Gastrocnemius medialis (tissue), 4 donors: ENCODE measurements around the gene HSPB8. TPM values are rescaled to one million over a fixed set of nuclear protein-coding genes. Genes with fewer than 3 reads are reported as not detected.
A peak's percentile ranks its signal among the peaks of the same experiment; 100 is the strongest.

ENCODE experiments used
- ATAC-seq, 2 donors: fragments of 150-250 bp; one replicate each; pipeline ENCODE4 v1.9.1; 2016
- DNase-seq, 2 donors: peaks; one replicate each; pipeline ENCODE4 v3.0.0-alpha.2; 2019
- H3K27ac ChIP-seq, 4 donors: fragments of 200-600 bp; sonication (generic); 1 replicate in 1 of 4; 2 replicates in 3 of 4; pipeline ENCODE4 v1.5.1; 2016 to 2018; ENCODE audit warnings: mild to moderate bottlenecking in 2 of 4, moderate library complexity in 1 of 4
- H3K27me3 ChIP-seq, 3 donors: fragments of 200-600 bp; sonication (generic) in 2 of 3; 1 replicate in 1 of 3; 2 replicates in 2 of 3; pipeline versions ENCODE4 v1.5.1 to v1.6.0; 2016 to 2019; ENCODE audit warnings: mild to moderate bottlenecking in 1 of 3, moderate library complexity in 1 of 3
- H3K36me3 ChIP-seq, 2 donors: fragments of 200-600 bp; sonication (generic) in 1 of 2; one replicate each; pipeline ENCODE4 v1.5.1; 2017 to 2018
- H3K4me1 ChIP-seq, 2 donors: fragments of 200-600 bp; sonication (generic) in 1 of 2; one replicate each; pipeline ENCODE4 v1.5.1; 2016 to 2017; ENCODE audit warnings: mild to moderate bottlenecking in 2 of 2
- H3K4me3 ChIP-seq, 4 donors: fragments of 200-600 bp; sonication (generic) in 3 of 4; 1 replicate in 1 of 4; 2 replicates in 3 of 4; pipeline ENCODE4 v1.5.1; 2016 to 2019; ENCODE audit warnings: mild to moderate bottlenecking in 2 of 4
- H3K9me3 ChIP-seq, 3 donors: fragments of 200-600 bp; sonication (generic) in 2 of 3; 1 replicate in 1 of 3; 2 replicates in 2 of 3; pipeline ENCODE4 v1.5.1; 2016 to 2019
- POLR2A ChIP-seq, 2 donors: fragments of 450-650 bp; IDR thresholded peaks; one replicate each; pipeline ENCODE4 v1.6.1; 2017; ENCODE audit warnings: antibody characterized with exemption in 2 of 2, mild to moderate bottlenecking in 2 of 2, moderate library complexity in 2 of 2
- in situ Hi-C, 4 donors: fragments of 200-750 bp; cut with MboI; loops; one replicate each; pipeline versions ENCODE4 v1.15.0 to v1.8.0; 2017; ENCODE audit warnings: low sequenced_read_pairs in 4 of 4
- intact Hi-C: fragments of 100-400 bp; cut with DNase I; formaldehyde crosslinking; loops from one replicate; pipeline ENCODE4 v1.15.1; 2023; ENCODE audit warnings: low total_unique reads
- total RNA-seq, 4 donors: library from RNA; depleted of rRNA; stranded (reverse); fragments of >200 nt; gene quantifications; one replicate each; pipeline versions ENCODE4 v1.1.0 to v1.2.3, GENCODE V29; 2016
- TF ChIP-seq, protein P1 (sequence below), 5 experiments: fragments of 450-650 bp in 3 of 5; fragments of 200-600 bp in 2 of 5; sonication (generic) in 2 of 5; IDR thresholded peaks in 4 of 5; conservative IDR thresholded peaks in 1 of 5; 1 replicate in 4 of 5; 2 replicates in 1 of 5; pipeline ENCODE4 v1.5.1; 2016 to 2019; ENCODE audit warnings: antibody characterized with exemption in 5 of 5, mild to moderate bottlenecking in 3 of 5, moderate library complexity in 3 of 5

Gene HSPB8
- total RNA-seq, 4 donors from 2014 or later = 552 to 742 (median 604) TPM

DNA sequence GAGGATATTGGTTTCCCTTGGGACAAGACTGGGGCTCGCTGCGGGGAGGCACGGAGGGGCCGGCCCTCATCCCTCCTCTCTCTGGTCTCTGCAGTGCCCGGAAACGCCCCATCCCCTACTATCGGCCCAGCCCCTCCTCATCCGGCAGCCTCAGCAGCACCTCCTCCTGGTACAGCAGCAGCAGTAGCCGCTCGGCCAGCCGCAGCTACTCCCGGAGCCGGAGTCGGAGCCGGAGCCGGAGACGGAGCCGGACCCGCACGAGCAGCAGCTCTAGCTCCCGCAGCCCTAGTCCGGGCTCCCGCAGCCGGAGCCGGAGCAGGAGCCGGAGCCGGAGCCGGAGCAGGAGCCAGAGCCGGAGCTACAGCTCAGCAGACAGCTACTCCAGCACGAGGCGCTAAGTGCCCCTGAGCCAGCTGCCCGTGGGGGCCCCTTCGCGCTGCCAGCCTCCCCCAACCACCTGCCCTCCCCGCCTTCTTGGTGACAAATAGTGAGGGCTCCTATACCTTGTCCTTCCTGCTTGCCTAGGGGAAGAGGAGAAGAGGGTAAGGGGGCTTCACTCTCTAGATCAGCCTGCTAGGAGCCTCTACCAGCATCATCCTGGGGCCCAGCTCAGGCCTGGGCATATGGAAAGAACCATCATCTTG is 22.2 kb upstream of the HSPB8 start:
- in situ Hi-C loops (no loop called here), intact Hi-C loops (loop anchor here (2.0 kb wide), 1 partner anchor 90 kb away; no protein-coding TSS in a partner anchor)
- no peaks in the 10 kb centered on the region for H3K36me3 ChIP-seq
- ATAC-seq (no peak), DNase-seq (peak in 1 of 2 donors; percentile 30)
- H3K4me3 ChIP-seq = no peak overlapping the region
- no peaks in the 10 kb centered on the region for H3K9me3 ChIP-seq
- TF ChIP-seq, protein P1, sequence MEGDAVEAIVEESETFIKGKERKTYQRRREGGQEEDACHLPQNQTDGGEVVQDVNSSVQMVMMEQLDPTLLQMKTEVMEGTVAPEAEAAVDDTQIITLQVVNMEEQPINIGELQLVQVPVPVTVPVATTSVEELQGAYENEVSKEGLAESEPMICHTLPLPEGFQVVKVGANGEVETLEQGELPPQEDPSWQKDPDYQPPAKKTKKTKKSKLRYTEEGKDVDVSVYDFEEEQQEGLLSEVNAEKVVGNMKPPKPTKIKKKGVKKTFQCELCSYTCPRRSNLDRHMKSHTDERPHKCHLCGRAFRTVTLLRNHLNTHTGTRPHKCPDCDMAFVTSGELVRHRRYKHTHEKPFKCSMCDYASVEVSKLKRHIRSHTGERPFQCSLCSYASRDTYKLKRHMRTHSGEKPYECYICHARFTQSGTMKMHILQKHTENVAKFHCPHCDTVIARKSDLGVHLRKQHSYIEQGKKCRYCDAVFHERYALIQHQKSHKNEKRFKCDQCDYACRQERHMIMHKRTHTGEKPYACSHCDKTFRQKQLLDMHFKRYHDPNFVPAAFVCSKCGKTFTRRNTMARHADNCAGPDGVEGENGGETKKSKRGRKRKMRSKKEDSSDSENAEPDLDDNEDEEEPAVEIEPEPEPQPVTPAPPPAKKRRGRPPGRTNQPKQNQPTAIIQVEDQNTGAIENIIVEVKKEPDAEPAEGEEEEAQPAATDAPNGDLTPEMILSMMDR (IDR thresholded peaks at IDR 0.05 in 4 of 5, conservative IDR thresholded peaks at IDR 0.05 in 1 of 5) = peak in 1 of 5 experiments; percentile 23
- no peak for TF ChIP-seq POLR2A (IDR thresholded peaks at IDR 0.05)
- peaks cover 43 to 46% of the 10 kb centered on the region in 2 donors for H3K4me1 ChIP-seq
- peak overlapping the region; percentile 93 to 99 (median 95) for H3K27ac ChIP-seq
- H3K27me3 ChIP-seq = no peaks in the 10 kb centered on the region

DNA sequence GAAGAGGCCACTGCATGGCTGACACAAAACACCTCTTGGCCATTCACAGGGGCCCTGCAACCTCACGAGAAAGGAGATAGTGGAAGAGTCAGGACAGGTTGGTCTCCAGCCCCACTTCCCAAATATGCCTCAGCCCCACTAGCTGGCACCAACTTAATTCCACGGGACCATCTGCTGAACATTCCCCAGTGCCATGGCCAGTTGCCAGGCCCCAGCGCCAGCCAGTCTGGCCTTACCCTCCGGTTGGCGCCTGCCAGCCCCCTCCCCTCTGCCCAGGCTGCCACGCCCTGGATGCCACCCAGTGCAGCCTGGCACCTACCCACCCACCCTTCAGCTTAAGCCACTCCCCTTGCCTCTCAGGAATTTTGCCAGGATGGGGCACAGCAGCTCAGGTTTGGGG is 21.2 kb upstream of the HSPB8 start:
- TF ChIP-seq POLR2A (IDR thresholded peaks at IDR 0.05) = no peak
- TF ChIP-seq, protein P1 (IDR thresholded peaks at IDR 0.05 in 4 of 5, conservative IDR thresholded peaks at IDR 0.05 in 1 of 5) = no peak
- H3K27me3 ChIP-seq = no peaks in the 10 kb centered on the region
- H3K4me3 ChIP-seq = peak overlapping the region in 3 of 4 donors; percentile 19 to 44 (median 40)
- DNase-seq = peak; percentile 87 to 96
- no peaks in the 10 kb centered on the region for H3K9me3 ChIP-seq
- in situ Hi-C loops = no loop called here
- H3K27ac ChIP-seq = peak overlapping the region; percentile 93 to 99 (median 95)
- peak; percentile 59 to 63 for ATAC-seq
- H3K36me3 ChIP-seq = no peaks in the 10 kb centered on the region
- H3K4me1 ChIP-seq = peaks cover 43 to 46% of the 10 kb centered on the region in 2 donors
- intact Hi-C loops = loop anchor here (2.0 kb wide), 1 partner anchor 89 kb away; no protein-coding TSS in a partner anchor

DNA sequence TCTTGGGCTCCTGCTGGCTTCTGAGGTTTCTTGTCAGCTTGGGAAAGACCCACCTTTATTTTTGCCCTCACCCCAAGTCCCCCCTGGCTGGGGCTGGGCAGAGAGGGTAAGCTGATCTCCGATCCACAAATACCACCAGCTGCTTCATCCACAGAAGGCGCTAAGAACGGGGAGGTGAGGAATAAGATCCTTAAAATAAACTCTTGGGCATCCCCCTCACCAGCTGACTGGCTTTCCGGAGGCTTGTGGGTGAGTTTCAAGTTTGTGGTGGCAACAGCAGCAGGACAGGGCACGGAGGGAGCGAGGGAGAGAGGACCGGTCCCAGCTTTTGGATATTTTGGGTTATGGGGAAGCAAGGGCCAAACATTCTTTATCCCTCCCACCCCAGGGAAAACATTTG is 20.8 kb upstream of the HSPB8 start:
- Histone ChIP-seq H3K27me3 (no peaks in the 10 kb centered on the region), H3K36me3 (no peaks in the 10 kb centered on the region), H3K4me1 (peaks cover 43 to 45% of the 10 kb centered on the region in 2 donors), H3K4me3 (peak overlapping the region; percentile 14 to 44 (median 38)), H3K27ac (peak overlapping the region; percentile 93 to 99 (median 95)), H3K9me3 (no peaks in the 10 kb centered on the region)
- peak; percentile 87 to 94 for DNase-seq
- in situ Hi-C loops (no loop called here), intact Hi-C loops (loop anchor here (1.0 to 2.0 kb wide), 3 partner anchors 20 to 89 kb away; partner anchors contain the start of gene HSPB8)
- peak; percentile 81 to 82 for ATAC-seq
- peak; percentile 75 to 80 for TF ChIP-seq POLR2A (IDR thresholded peaks at IDR 0.05)
- TF ChIP-seq, protein P1 (IDR thresholded peaks at IDR 0.05 in 4 of 5, conservative IDR thresholded peaks at IDR 0.05 in 1 of 5) = no peak

DNA sequence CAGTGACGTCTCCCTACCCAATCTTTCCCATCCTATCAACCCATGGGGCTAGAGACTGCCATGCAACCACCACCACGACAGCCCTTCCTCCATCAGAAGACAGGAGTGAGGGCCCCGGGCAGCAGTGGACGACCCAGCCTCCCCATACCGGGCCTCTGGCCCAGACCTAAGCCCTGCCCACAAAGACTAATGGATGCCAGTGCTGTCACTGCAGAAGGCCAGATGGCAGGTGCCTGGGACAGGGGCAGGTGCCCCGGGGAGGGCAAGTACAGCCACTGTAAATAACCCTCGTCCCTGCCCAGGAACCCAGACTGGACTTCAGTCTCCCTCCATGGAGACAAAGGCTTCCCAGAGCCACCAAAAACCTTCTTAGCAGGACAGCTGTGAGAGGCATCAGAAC is 20.3 kb upstream of the HSPB8 start:
- H3K9me3 ChIP-seq = no peaks in the 10 kb centered on the region
- peaks cover 42 to 43% of the 10 kb centered on the region in 2 donors for H3K4me1 ChIP-seq
- H3K36me3 ChIP-seq = no peaks in the 10 kb centered on the region
- no peaks in the 10 kb centered on the region for H3K27me3 ChIP-seq
- peak overlapping the region; percentile 14 to 44 (median 38) for H3K4me3 ChIP-seq
- DNase-seq (peak; percentile 82 to 94), ATAC-seq (peak; percentile 60 to 65)
- TF ChIP-seq, protein P1 (IDR thresholded peaks at IDR 0.05 in 4 of 5, conservative IDR thresholded peaks at IDR 0.05 in 1 of 5) = no peak
- TF ChIP-seq POLR2A (IDR thresholded peaks at IDR 0.05) = peak; percentile 41 to 62
- H3K27ac ChIP-seq = peak overlapping the region; percentile 93 to 99 (median 95)
- in situ Hi-C loops = no loop called here
- intact Hi-C loops = loop anchor here (1.0 to 2.0 kb wide), 2 partner anchors 20 to 50 kb away; partner anchors contain the start of gene HSPB8
